GM10266 (cell line): Measurements from ENCODE around the gene ZKSCAN7.
"Not testable (repeated sequence)": the region's sequence is repeated elsewhere in the genome, so short reads cannot be mapped to it uniquely, and the experiment has no call there.

ENCODE experiments used
- DNase-seq: peaks from one replicate; pipeline ENCODE4 v3.0.0; 2012; ENCODE audit errors: extremely low spot score
- CTCF ChIP-seq: IDR thresholded peaks from 2 replicates; pipeline ENCODE4 v1.5.1; 2012; ENCODE audit warnings: mild to moderate bottlenecking, low read depth; ENCODE audit not compliant: control insufficient read depth, insufficient read depth; ENCODE audit errors: missing control alignments

Gene ZKSCAN7

GRCh38 chr3:44516230-44516629 lies 38.8 kb upstream of the ZKSCAN7 start:
- no peak for TF ChIP-seq CTCF
- no peak for DNase-seq

GRCh38 chr3:44518782-44519156 lies 36.2 kb upstream of the ZKSCAN7 start:
- no peak for TF ChIP-seq CTCF
- DNase-seq: no peak

GRCh38 chr3:44521721-44522120 lies 33.3 kb upstream of the ZKSCAN7 start:
- TF ChIP-seq CTCF: no peak
- no peak for DNase-seq

GRCh38 chr3:44522494-44522933 lies 32.5 kb upstream of the ZKSCAN7 start:
- TF ChIP-seq CTCF: no peak
- DNase-seq: no peak

GRCh38 chr3:44525060-44525459 lies 29.9 kb upstream of the ZKSCAN7 start:
- DNase-seq: no peak
- TF ChIP-seq CTCF: no peak

- no peak for DNase-seq
- peak; percentile 49 for TF ChIP-seq CTCF
Measured at GRCh38 chr3:44529927-44530326, 25.1 kb upstream of the ZKSCAN7 start.

GRCh38 chr3:44530911-44531310 lies 24.1 kb upstream of the ZKSCAN7 start:
- no peak for DNase-seq
- no peak for TF ChIP-seq CTCF

GRCh38 chr3:44534659-44535058 lies 20.3 kb upstream of the ZKSCAN7 start:
- not testable (repeated sequence) for DNase-seq
